Suprapubic skin (tissue), 4 donors: ENCODE data around the gene IL36RN. TPM values are rescaled to one million over a fixed set of nuclear protein-coding genes. Genes with fewer than 3 reads are reported as not detected.

Experiments used
- DNase-seq, 2 donors: peaks; one replicate each; pipeline ENCODE4 v3.0.0-alpha.2; 2019; ENCODE audit warnings: low spot score in 2 of 2
- H3K27ac ChIP-seq: fragments of 200-600 bp; sonication (generic); one replicate; pipeline ENCODE4 v1.5.1; 2019
- H3K27me3 ChIP-seq: fragments of 200-600 bp; sonication (generic); one replicate; pipeline ENCODE4 v1.5.1; 2019
- H3K36me3 ChIP-seq: fragments of 200-600 bp; sonication (generic); one replicate; pipeline ENCODE4 v1.5.1; 2019
- H3K4me1 ChIP-seq: fragments of 200-600 bp; sonication (generic); one replicate; pipeline ENCODE4 v1.5.1; 2019
- H3K4me3 ChIP-seq: fragments of 200-600 bp; sonication (generic); one replicate; pipeline ENCODE4 v1.5.1; 2019; ENCODE audit warnings: mild to moderate bottlenecking
- H3K9me3 ChIP-seq: fragments of 200-600 bp; sonication (generic); one replicate; pipeline ENCODE4 v1.5.1; 2019
- EP300 ChIP-seq: sonication (generic); formaldehyde crosslinking; IDR thresholded peaks from one replicate; pipeline ENCODE4 v1.6.1; 2017; ENCODE audit warnings: antibody characterized with exemption
- POLR2A ChIP-seq, 2 donors: fragments of 450-650 bp; IDR thresholded peaks; one replicate each; pipeline ENCODE4 v1.6.1; 2017; ENCODE audit warnings: antibody characterized with exemption in 2 of 2, mild to moderate bottlenecking in 2 of 2, moderate library complexity in 2 of 2
- POLR2AphosphoS5 ChIP-seq, 3 donors: sonication (generic); formaldehyde crosslinking; IDR thresholded peaks; one replicate each; pipeline ENCODE4 v1.6.1; 2017; ENCODE audit warnings: antibody characterized with exemption in 3 of 3
- WGBS: methylation state at CpG from one replicate; pipeline ENCODE4 v1.1.5; 2018; 5-methylcytosine and 5-hydroxymethylcytosine counted together
- total RNA-seq, 4 donors: library from RNA; depleted of rRNA; stranded (reverse); fragments of >200 nt; gene quantifications; one replicate each; pipeline ENCODE4 v1.1.0, GENCODE V29; 2016
- TF ChIP-seq, protein P1 (sequence below), 2 donors: fragments of 200-600 bp in 1 of 2; fragments of 450-650 bp in 1 of 2; sonication (generic) in 1 of 2; IDR thresholded peaks; one replicate each; pipeline ENCODE4 v1.5.1; 2016 to 2019; ENCODE audit warnings: antibody characterized with exemption in 2 of 2, mild to moderate bottlenecking in 1 of 2, moderate library complexity in 1 of 2

IL36RN gene
- total RNA-seq, 4 donors from 2014 or later = 7.7 to 73.9 (median 37.1) TPM

DNA sequence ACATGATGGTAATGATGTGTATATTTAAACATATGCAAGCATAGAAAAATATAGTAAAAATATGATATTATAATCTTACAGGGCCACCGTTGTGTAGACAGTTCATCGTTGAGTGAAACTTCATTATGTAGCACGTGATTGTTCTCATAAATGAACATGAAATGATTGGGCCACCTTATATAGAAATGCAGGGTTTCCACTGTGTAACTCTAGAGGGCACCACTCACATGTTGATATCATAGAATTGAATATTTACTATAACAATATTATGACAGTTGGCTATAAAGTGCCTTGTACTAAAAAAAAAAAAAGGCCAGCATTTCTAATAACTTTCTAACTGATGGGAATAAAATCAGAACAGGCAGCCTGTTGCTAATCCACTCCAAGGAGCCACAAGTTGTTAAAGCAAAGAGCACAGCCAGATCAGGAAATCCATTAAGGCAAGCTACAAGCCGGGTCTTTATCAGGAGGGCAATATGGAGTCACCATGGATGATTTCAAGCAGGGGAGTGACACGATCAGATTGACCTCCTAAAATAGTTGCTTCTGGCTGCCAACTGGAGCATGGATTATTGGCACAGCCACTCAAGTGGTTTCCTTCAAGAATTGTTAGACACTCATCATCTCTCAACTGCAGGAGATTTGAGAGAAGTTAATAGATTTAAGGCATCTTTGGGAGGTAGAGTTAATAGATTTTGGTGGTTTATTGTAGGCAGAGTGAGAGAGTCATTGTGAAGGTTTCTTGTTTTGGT, 25.4 kb downstream of the IL36RN start:
- DNase-seq = no peak
- Histone ChIP-seq H3K9me3 (no peaks in the 10 kb centered on the region), H3K27ac (no peak overlapping the region), H3K36me3 (no peaks in the 10 kb centered on the region), H3K27me3 (no peaks in the 10 kb centered on the region), H3K4me3 (no peak overlapping the region), H3K4me1 (peaks cover 8% of the 10 kb centered on the region)
- TF ChIP-seq POLR2AphosphoS5 (IDR thresholded peaks at IDR 0.05) (no peak), EP300 (no peak)
- TF ChIP-seq, protein P1, sequence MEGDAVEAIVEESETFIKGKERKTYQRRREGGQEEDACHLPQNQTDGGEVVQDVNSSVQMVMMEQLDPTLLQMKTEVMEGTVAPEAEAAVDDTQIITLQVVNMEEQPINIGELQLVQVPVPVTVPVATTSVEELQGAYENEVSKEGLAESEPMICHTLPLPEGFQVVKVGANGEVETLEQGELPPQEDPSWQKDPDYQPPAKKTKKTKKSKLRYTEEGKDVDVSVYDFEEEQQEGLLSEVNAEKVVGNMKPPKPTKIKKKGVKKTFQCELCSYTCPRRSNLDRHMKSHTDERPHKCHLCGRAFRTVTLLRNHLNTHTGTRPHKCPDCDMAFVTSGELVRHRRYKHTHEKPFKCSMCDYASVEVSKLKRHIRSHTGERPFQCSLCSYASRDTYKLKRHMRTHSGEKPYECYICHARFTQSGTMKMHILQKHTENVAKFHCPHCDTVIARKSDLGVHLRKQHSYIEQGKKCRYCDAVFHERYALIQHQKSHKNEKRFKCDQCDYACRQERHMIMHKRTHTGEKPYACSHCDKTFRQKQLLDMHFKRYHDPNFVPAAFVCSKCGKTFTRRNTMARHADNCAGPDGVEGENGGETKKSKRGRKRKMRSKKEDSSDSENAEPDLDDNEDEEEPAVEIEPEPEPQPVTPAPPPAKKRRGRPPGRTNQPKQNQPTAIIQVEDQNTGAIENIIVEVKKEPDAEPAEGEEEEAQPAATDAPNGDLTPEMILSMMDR (IDR thresholded peaks at IDR 0.05) = peak in 1 of 2 donors; percentile 23
- 39% methylated on average over 5 of the region's 5 CpGs for whole genome bisulfite sequencing

DNA sequence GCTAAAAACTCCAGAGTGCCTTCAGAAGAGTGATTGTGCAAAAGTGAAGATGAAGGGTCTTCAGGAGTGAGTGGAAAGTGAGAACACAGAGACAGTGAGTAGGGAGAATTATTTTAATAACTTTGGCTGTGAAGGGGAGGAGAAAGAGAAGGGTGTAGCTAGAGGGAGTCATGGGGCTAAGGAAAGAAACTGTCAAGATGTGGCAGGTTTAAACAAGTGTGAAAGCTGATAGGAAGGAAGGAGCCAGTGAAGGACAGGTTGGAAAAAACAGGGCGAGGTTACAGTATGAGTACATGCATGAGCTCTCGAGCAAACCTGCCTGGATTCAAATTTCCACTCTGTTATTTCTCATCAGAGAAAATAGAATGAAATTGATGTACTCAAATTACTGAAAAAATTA, 26.5 kb downstream of the IL36RN start:
- peak overlapping the region; percentile 62 for H3K27ac ChIP-seq
- no peak overlapping the region for H3K4me3 ChIP-seq
- peaks cover 5% of the 10 kb centered on the region for H3K4me1 ChIP-seq
- WGBS = 53% methylated on average over 2 of the region's 2 CpGs
- H3K9me3 ChIP-seq = no peaks in the 10 kb centered on the region
- TF ChIP-seq POLR2AphosphoS5 (IDR thresholded peaks at IDR 0.05) (no peak), POLR2A (IDR thresholded peaks at IDR 0.05) (no peak), EP300 (no peak)
- TF ChIP-seq, protein P1 (IDR thresholded peaks at IDR 0.05) = no peak
- H3K36me3 ChIP-seq = no peaks in the 10 kb centered on the region
- DNase-seq = no peak
- no peaks in the 10 kb centered on the region for H3K27me3 ChIP-seq

DNA sequence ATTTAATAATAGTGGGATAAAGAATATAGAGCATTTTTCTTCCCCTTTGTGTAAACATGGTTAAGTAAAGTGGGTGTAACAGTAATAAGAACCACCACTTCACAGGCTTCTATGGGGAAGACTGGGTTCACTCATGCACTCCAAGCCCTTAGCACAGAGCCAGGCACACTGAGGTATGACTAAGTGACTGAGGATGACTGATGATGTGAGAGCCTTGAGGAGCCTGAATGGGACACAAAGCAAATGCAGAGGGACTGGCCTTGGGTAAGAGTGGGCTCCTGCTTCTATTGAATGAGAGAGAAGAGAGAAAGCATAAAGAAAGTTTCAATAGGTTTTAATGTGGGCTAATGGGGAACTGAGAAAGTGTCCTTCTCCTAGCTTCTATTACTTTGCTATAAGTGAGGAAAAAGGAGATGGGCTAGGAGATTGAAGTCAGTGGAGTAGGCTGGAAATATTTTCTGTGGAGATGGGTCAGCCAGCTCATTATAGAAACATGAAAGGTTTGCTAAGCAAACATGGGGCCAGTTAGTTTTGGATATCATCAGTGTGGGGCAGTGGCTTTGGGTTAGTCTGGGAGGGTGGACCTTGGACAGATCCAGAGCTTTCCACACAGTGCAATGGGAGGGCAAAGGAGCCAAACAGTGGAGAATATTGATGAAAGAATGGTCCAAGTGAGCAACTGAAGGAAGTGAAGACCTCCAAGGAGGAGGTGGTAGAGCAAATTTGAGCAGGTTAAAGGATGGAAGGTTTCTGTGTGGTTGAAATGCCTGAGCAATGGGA, 29.4 kb downstream of the IL36RN start:
- Histone ChIP-seq H3K4me3 (no peak overlapping the region), H3K27me3 (no peaks in the 10 kb centered on the region), H3K36me3 (no peaks in the 10 kb centered on the region), H3K9me3 (no peaks in the 10 kb centered on the region), H3K4me1 (peaks cover 5% of the 10 kb centered on the region), H3K27ac (no peak overlapping the region)
- TF ChIP-seq EP300 = no peak
- no peak for TF ChIP-seq POLR2A (IDR thresholded peaks at IDR 0.05)
- TF ChIP-seq, protein P1 (IDR thresholded peaks at IDR 0.05) = no peak
- TF ChIP-seq POLR2AphosphoS5 (IDR thresholded peaks at IDR 0.05) = no peak
- no peak for DNase-seq

DNA sequence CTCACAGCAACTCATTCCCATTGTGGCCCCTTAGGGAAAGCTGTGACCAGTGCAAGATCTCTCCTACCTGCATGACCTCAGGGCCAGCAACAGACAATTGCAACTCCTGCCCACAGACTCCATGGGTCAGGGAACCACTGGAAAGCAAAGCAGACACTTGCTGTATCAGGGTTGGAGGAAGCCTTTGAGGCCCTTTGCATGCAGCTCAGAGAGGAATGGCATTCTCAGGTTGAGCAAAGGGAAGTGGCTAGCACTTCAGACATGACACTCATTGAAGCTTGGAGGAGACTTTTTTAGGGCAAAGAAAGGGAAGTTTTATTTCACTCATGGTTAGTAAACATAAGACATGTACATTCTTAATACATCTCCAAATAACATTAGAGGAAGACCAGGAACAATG, 30.9 kb downstream of the IL36RN start:
- no peak for TF ChIP-seq POLR2AphosphoS5 (IDR thresholded peaks at IDR 0.05)
- Histone ChIP-seq H3K27me3 (no peaks in the 10 kb centered on the region), H3K36me3 (no peaks in the 10 kb centered on the region), H3K27ac (no peak overlapping the region), H3K9me3 (no peaks in the 10 kb centered on the region), H3K4me3 (no peak overlapping the region), H3K4me1 (peaks cover under 1% of the 10 kb centered on the region)
- no peak for DNase-seq

DNA sequence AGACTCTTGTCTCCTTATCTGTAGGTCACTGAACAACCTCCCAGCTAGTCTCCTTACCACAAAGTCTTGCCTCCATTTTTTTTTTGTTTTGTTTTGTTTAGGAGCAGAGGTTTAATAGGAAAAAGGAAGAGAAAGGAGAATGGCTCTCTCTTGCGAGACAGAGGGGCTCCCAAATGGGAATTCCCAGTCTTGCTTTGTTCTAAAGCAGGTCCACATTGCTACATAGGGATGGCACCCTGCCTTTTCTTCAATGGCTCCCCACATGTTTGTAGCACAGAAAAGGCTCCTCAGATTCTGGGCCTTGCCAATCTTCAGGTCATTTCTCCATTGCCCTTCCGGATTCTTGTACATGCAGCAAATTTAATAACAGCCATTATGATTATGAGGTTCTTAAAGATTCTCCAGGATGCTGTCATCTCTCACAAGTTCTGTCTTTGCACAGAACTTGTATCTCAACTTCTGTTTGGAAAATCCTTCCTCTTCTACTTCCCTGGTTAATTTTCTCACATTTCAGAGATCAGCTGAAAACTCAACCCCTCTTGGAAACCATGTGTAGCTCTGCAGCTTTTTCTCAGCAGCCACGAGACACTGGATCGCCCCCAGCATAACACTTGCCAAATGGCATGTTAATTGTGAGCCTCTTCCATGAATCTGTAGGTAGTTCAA, 32.4 kb downstream of the IL36RN start:
- Histone ChIP-seq H3K27me3 (no peaks in the 10 kb centered on the region), H3K36me3 (no peaks in the 10 kb centered on the region), H3K4me1 (no peaks in the 10 kb centered on the region), H3K4me3 (no peak overlapping the region), H3K27ac (no peak overlapping the region), H3K9me3 (no peaks in the 10 kb centered on the region)
- DNase-seq = no peak
- TF ChIP-seq POLR2A (IDR thresholded peaks at IDR 0.05) (no peak), EP300 (no peak), POLR2AphosphoS5 (IDR thresholded peaks at IDR 0.05) (no peak)
- TF ChIP-seq, protein P1 (IDR thresholded peaks at IDR 0.05) = no peak
- WGBS = 64% methylated on average over 4 of the region's 4 CpGs
